ENCODE data around the gene IL6ST.

Gene IL6ST

GRCh38 chr5:55885359-55885758 lies 109.4 kb downstream of the IL6ST start:
- no peaks in the 10 kb centered on the region; the same call in 1 of the 2 replicates for H3K36me3 ChIP-seq (ENCODE audit: low read depth)
- H3K4me1 ChIP-seq (ENCODE audit: insufficient read depth, poor library complexity, severe bottlenecking): no peaks in the 10 kb centered on the region
- no peak for ATAC-seq (ENCODE audit: low read depth)
- H3K4me3 ChIP-seq (ENCODE audit: severe bottlenecking): no peak overlapping the region
- TF ChIP-seq CTCF (IDR thresholded peaks at IDR 0.05; ENCODE audit: poor library complexity, severe bottlenecking): no peak
- no peak overlapping the region for H3K27ac ChIP-seq (ENCODE audit: poor library complexity, severe bottlenecking)
- no peak for DNase-seq (ENCODE audit: low spot score)
- no peaks in the 10 kb centered on the region for H3K9me3 ChIP-seq (ENCODE audit: severe bottlenecking)
- no peaks in the 10 kb centered on the region for H3K27me3 ChIP-seq (ENCODE audit: insufficient read depth, poor library complexity, severe bottlenecking)

Measured in RWPE2 (cell line).